ENCODE results near the gene LBR. TPM values are rescaled to one million over a fixed set of nuclear protein-coding genes. Genes with fewer than 3 reads are reported as not detected.

LBR gene
- total and polyA plus RNA-seq, 3 donors from 2014 or later: 31.7 to 40.3 (median 39.9) TPM

GRCh38 chr1:225460021-225460736 is 32.3 kb upstream of the LBR start:
- Histone ChIP-seq H3K36me3 (ENCODE audit: low read depth, missing control alignments) (no peaks in the 10 kb centered on the region), H3K27me3 (no peaks in the 10 kb centered on the region), H3K9me3 (no peaks in the 10 kb centered on the region), H3K4me1 (peaks cover 16% of the 10 kb centered on the region), H3K4me3 (no peak overlapping the region), H3K27ac (no peak overlapping the region)
- no peak for DNase-seq
- 58 to 64% methylated on average over 18 of the region's 18 CpGs for WGBS, 2 donors
- intact Hi-C loops (cut with DNase I; ENCODE audit: low total_unique reads): no loop called here
- no peak for TF ChIP-seq POLR2A (IDR thresholded peaks at IDR 0.05)
- no peak for TF ChIP-seq CTCF (IDR thresholded peaks at IDR 0.05)

- Histone ChIP-seq H3K27me3 (no peaks in the 10 kb centered on the region), H3K4me3 (no peak overlapping the region), H3K27ac (no peak overlapping the region), H3K4me1 (peaks cover 16% of the 10 kb centered on the region), H3K36me3 (ENCODE audit: low read depth, missing control alignments) (no peaks in the 10 kb centered on the region), H3K9me3 (no peaks in the 10 kb centered on the region)
- WGBS, 2 donors: 58 to 63% methylated on average over 2 of the region's 2 CpGs
- intact Hi-C loops (cut with DNase I; ENCODE audit: low total_unique reads): no loop called here
- no peak for DNase-seq
- TF ChIP-seq POLR2A (IDR thresholded peaks at IDR 0.05) (no peak), CTCF (IDR thresholded peaks at IDR 0.05) (no peak)
Observed at GRCh38 chr1:225458222-225458631, 30.4 kb upstream of the LBR start.

- Histone ChIP-seq H3K36me3 (ENCODE audit: low read depth, missing control alignments) (no peaks in the 10 kb centered on the region), H3K9me3 (no peaks in the 10 kb centered on the region), H3K4me3 (no peak overlapping the region), H3K4me1 (no peaks in the 10 kb centered on the region), H3K27me3 (no peaks in the 10 kb centered on the region), H3K27ac (no peak overlapping the region)
- DNase-seq: no peak
- intact Hi-C loops (cut with DNase I; ENCODE audit: low total_unique reads): no loop called here
- whole genome bisulfite sequencing, 2 donors: 73 to 75% methylated on average over 5 of the region's 5 CpGs
- TF ChIP-seq CTCF (IDR thresholded peaks at IDR 0.05) (no peak), POLR2A (IDR thresholded peaks at IDR 0.05) (no peak)
Observed at GRCh38 chr1:225454733-225455132, 26.9 kb upstream of the LBR start.

GRCh38 chr1:225453797-225454648 is 26.2 kb upstream of the LBR start:
- TF ChIP-seq CTCF (IDR thresholded peaks at IDR 0.05): no peak
- no peak for TF ChIP-seq POLR2A (IDR thresholded peaks at IDR 0.05)
- no peak overlapping the region for H3K4me3 ChIP-seq
- intact Hi-C loops (cut with DNase I; ENCODE audit: low total_unique reads): no loop called here
- H3K27me3 ChIP-seq: no peaks in the 10 kb centered on the region
- H3K36me3 ChIP-seq (ENCODE audit: low read depth, missing control alignments): no peaks in the 10 kb centered on the region
- H3K9me3 ChIP-seq: no peaks in the 10 kb centered on the region
- no peak overlapping the region for H3K27ac ChIP-seq
- DNase-seq: no peak
- H3K4me1 ChIP-seq: no peaks in the 10 kb centered on the region
- WGBS, 2 donors: 58 to 68% methylated on average over 5 of the region's 5 CpGs
